GM21717 (cell line): Measurements from ENCODE around the gene ROBO2.
"Not testable (repeated sequence)": the region's sequence is repeated elsewhere in the genome, so short reads cannot be mapped to it uniquely, and the experiment has no call there.

Source experiments
- ATAC-seq: cut with Tn5 transposase; IDR thresholded peaks from one replicate; pipeline ENCODE4 v1.9.1; 2021; ENCODE audit warnings: mild to moderate bottlenecking, moderate library complexity; ENCODE audit not compliant: unreplicated experiment

ROBO2 gene

DNA sequence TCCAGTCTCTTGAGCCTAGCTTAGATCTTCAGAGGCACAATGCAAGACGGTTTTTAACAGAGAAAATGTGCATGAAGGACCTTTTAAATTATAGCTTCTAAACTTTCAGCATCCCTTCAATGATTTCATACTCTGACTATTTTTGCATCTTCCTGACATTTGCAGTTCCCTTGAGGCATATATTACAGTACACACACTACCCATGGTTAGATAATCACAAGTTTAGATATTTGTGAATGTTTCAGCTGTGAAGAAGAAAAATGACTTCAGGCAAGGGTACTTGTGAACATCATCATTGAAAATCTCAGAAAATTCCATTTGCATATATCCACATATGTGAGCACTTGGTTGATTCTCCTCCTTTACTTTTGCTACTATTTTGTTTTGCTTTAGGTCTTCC is 341.5 kb downstream of the ROBO2 start:
- ATAC-seq, result no peak

DNA sequence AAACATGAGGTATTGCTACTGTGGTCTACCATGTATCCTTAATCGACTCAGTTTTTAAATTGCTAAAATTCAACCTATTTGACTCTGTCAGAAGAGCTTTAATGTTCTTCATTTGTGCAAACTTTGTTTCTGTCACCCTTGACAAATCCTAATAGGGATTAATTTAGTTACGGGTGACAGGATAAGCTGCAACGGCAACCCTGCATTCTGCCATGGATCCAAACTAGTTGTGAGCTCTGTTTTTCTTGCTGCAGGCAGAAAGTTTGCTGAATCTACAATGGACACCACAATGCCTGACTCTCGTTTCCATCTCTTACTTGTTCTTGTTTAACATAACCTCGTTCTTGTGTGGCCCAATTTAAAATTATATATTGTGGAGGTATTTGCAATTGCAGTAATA is 352.3 kb downstream of the ROBO2 start:
- no peak for ATAC-seq

DNA sequence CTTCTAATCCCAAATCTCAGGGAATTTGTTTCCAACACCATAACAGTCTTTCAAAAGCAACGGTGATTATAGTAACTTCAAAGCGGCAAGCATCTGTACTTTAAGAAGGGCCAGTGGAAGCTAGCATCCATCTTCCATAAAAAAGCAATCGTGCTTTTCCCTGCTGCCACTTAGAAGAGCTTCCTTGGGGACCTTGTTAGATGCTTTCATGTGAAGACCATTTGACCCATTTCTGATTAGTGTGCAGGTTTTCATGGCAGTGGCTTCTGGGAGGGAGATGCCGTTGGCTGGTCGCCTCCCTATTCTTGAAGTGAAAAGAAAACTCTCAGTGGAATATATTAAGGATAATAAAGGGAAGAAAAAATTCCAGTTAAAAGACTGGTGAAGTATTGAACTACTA is 354.1 kb downstream of the ROBO2 start:
- ATAC-seq, result no peak

DNA sequence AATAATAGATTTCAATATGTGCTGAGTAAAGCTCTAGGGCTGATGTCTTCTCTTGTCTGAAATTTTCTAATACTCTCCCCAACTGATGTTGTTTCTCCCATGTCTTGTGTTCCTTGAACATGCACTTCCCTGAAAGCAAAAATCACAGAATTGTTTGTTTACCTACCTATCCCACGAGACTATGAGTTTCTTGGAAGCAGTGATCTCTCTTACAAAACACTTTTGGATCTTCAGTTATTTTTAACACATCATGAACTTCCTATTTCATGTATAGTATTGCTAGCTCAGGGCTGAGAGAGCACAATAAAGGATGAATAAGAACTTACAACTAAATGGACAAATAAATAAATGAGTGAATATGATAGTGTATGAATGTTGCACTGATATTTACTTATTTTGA is 365.0 kb downstream of the ROBO2 start:
- no peak for ATAC-seq

DNA sequence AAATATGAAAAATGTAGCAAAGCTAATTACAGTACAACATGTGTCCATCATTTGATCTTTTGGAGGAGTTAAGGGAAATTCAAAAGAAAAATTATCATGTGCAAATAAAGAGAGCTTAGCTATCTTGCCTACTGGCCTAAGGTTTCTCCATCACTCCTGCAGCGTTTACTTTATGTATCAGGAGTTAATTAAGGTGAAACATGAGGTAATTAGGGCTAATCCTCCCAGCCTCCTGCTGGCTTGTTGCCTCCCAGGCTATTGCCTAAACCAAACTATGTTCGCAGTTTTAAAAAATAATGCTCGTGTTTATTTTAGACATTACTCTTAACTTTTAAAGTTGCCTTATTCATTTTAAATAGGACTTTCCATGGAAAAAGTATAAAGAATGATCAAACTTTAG is 367.5 kb downstream of the ROBO2 start:
- no peak for ATAC-seq

DNA sequence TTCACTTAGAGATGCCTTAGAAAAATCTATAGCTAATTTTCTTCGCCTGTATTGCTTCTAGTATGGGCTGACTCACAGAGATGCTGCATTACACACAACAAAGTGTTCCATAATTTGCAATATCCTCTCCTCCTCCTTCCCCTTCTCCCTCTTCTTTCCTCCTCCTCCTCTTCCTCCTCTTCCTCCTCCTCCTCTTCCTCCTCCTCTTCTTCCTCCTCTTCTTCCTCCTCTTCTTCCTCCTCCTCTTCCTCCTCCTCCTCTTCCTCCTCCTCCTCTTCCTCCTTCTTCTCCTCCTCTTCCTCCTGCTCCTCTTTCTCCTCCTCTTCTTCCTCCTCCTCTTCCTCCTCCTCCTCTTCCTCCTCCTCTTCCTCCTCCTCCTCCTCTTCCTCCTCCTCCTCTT is 370.4 kb downstream of the ROBO2 start:
- not testable (repeated sequence) for ATAC-seq

DNA sequence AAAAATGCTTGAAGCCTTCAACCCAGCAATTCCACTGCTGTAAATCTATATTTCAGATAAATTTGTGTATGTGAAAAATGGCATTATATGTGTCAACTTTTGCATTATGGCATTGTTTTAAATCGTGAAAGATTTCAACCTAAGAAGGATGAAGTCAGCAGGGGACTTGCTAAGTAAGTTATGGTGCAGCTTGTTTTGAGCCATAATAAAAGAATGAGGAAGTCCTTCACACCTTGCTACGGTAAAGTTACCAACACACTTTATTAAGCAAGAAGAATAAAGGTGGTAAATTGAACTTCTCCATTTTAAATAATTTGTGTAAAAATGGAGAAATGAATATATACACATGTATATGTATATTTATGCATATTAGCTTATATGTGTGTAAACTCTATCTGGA is 371.4 kb downstream of the ROBO2 start:
- ATAC-seq, result no peak

DNA sequence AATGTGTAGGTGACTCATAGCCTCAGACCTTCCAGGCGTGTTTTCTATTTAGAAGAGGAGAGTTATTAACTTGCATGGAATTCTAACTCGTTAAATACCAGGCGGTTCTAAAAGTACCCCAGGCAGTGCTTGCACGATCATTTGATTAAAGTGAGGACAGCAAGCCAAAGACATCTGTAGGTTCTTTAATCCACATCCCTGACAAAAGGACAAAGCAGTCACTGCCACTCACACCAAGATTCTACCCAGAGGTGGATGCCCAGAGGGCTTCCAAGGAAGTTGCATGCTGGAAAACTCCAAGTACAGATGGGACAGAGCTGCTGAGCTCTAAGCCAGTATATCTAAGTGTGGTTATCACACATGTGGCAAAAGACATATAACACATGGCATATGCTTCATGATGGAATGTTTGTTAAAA is 372.1 kb downstream of the ROBO2 start:
- no peak for ATAC-seq

DNA sequence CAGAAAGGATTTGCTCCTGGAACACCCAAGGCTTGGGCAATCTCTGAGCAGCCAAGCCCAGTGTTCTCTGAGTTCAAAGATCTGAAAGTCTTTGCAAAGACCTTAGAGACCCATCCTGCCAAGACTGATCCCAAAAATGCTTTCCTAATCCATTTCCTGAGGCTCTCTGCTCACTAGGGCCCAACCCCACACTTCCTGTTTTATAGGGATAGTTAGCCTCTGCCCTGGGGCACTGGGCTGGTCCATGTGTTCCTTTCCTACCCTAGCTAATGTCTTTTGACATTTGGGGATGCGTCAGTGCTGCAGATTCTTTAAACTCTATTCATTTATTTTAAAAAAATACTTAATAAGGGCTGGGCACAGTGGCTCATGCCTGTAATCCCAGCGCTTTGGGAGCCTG is 372.7 kb downstream of the ROBO2 start:
- no peak for ATAC-seq

DNA sequence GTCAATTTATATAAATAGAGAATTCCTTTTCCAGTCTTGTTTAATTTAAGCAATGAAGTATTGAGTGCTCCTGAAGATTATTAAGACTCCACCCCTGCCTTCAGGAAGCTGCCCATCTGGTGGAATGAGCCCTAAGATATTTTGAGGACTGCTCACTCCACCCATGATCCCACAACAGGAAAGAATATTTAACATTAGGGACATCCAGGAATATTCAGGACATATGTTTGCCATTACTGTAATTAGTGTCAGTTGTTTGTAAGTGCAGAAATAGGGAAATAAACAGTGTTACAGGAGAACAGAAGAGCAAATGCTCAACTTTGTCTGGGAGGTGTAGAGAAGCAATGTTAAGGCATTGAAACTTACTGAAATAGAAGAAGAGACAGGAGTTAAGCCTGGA is 375.0 kb downstream of the ROBO2 start:
- no peak for ATAC-seq

DNA sequence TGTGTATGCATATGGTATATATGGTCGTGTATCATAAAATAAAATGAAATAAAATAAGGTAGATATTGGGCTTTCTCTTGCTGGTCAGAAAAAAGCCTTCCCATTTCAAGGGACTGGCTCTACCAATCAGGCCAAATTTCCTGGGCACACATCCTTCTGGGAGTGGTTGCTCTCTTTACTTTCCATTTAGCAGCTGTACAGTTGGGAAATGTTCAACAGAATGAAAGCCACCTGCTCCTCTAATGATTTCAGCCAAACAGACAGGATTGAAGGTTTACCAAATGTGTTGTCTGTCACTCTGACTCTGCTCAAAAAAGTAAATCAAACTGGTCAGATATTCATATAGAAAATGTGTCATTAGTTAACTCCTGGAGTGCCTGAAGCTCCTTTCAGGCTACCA is 380.4 kb downstream of the ROBO2 start:
- ATAC-seq, result no peak

DNA sequence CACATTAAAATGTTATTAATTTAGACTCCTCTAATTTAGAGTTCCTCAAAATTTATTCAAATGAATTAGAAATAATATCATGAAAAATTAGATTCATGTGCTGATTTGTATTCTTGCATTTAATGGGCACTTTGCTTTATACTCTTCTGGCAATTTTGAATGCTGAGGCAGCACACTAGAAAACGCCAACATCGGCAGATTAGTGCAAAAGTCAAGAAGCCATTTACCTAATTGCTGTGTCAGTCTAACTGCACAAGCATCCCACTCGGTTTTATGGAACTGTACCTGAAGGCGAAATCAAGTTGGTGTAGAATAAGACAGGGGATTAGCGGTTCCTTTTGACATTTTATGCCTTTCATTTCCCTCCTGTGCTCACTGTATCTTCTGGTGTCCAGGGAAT is 382.0 kb downstream of the ROBO2 start:
- ATAC-seq, result no peak

DNA sequence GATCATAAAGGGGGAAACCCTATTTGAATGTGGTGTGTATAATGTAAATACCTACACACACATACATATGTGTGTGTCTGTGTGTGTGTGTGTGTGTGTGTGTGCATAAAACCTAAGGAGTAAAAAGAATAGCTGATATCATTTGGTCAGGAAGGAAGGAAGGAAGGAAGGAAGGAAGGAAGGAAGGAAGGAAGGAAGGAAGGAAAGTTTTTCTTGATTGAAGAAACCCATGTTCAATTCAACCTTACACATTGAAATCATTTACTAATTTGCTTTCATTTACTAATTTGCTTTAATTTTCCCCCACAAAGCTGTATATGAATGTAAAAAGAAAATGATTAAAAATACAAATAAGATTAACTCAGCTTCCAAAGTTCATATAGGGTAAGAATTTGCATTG is 386.6 kb downstream of the ROBO2 start:
- ATAC-seq, result no peak

DNA sequence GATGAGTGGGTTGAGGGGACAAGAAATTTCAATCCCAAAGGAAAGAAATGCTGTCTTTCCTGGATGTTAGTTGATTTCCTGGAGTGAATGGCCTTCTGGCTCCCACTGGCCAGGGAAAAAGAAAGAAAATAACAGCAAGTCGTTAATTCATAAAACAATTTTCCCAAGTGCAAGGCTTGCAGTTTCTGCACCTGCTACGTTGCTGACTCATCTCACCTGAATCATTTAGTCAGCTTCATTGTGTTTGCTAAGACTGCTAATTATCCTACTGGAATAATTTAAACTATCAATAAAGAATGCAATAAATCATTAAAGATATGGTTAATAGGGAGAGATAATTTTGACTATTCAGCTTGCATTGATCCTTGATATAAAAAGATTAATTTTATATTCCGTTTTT is 387.6 kb downstream of the ROBO2 start:
- no peak for ATAC-seq

DNA sequence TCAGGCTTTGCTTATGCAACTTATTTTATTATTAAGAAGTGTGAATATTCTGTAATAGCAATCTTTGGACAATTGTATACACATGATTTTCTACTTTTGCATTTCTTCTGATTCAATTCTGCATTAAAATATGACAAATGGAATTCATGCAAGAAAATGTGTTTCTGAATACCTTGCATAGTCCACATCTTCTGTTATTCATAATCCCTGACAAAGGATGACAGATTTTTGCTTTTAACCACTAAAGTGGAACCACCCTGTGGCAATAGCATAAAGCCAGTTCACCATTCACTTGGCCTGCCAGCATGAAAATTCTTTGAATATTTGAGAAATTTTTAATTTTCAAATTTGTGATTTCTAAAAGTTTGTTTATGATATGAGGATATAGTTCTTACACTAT is 397.0 kb downstream of the ROBO2 start:
- ATAC-seq, result no peak

DNA sequence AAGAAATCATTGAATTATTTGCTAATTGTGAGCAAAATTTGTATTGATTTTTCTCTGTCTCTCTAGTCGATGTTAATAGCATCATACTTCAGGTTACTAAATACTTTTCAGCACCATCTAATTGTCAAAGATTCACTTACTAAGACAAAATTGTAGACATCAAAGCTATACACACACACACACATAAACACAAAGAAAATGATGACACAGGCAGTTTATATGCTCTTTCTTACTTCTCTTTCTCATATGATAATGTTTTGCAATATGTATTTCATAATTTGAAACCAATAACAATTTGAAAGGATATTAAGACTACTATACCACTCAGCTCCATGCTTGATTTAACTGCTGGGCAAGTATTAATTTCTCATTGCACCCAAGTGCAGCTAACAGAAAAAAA is 406.2 kb downstream of the ROBO2 start:
- no peak for ATAC-seq

DNA sequence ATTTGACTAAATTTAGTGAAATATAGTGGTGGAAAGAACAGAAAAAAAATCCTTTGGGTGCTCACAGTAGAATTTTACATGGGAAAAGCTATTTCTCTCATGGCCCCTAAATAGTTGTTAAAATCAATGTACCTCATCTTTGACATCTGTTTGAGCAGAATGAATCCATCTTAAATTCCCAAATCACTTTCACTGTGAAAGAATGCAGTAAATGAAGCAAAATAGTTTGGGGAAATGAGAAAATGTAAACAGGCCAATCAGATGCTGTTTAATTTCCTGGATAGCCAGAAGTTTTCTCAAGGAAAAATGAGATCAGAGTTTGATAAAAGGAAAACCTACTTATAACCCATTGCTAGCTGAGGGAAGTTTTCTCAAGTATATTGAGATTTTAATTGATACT is 406.9 kb downstream of the ROBO2 start:
- ATAC-seq, result no peak

DNA sequence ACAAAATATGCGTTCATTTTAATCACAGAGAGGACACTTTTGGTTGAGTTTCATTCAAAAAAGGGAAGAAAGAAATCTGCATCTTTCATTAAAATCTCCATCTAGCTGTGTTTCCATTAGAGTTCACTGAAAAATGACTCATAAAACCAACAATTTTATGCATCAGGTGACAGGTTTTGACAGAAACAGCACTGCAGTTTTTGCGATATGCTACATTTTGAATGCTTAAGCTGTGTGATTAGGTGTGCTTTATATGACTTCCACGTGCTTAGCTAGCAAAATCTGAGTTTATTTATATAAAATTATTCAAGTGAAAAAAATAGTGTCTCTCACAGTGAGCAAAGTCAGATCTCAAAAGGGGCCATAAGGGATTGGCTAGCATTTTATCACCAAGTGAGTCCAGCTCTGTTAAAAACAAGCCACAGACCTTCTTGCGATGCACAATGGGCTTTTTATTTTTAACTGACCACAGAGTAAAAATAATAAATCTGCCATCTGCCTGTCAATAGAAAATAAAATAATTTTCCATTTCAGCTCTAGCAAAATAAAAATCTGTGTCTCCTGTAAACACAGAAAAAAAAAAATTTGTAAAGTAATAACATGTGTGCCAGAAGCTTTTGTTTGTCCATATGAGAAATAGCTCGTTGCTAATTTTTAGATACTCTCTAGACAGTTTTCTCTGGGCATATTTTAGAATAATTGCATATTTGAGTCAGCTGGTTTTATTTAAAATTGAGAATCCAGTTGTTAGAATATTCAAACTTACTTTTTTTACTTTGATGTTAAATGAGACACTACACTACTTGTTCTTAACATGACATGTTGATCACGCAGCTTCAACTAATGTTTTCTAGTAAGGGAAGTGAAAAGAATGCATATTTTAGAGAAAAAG is 409.8 kb downstream of the ROBO2 start:
- ATAC-seq, result no peak

DNA sequence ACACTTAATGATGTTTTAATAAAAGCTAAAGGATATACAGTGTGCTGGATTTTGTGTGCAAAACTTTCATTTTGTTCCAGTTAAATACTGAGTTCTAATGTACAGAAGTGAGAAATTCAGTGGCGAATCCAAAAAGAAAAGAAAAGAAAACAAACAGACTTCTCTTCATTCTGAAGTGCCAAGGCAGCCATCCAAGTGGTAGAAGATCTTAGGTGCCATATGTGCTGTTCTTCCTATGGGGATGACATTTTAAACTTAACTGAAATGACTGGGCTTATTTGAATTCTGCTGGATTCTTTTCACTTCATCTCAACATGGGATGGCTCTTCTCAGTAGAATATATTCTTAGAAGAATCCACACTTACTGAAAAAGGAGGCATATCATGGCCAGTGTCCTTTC is 416.5 kb downstream of the ROBO2 start:
- no peak for ATAC-seq

DNA sequence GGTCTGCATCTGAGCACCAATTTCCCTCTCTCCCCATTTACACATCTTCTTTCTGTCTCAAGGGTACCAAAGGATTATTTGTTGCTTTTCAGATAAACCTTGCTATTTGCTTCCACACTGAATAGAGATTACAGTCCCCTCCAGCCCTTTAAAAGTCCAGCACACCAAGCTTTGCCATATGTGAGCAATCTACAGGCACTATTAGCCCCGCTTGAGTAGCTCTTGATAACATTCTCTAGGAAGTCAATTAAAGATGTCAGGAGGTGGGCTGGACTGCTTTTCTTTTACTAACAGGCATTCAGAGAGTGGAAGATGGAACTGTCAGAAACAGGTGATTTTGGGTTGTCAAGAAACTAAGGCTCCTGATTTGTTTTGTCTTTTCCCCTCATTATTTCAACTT is 417.0 kb downstream of the ROBO2 start:
- no peak for ATAC-seq

DNA sequence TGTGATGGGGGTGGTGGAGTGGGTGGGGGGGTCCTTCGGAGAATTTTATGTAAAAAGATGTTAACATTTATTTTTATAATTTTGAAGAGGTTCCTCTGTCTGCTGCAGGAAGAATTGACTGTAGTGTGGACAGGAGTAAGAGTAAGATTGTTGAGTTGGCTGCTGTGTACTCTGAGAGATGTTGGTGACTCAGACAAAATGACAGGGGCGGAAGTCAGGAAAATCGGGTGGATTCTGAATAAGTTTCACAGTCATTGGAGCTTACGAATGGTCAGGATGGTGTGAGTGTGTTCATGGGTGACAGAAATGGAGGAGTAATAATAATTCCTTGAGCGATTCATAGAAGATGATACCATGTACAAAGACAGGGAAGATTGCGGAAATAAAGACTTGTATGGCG is 420.0 kb downstream of the ROBO2 start:
- no peak for ATAC-seq

DNA sequence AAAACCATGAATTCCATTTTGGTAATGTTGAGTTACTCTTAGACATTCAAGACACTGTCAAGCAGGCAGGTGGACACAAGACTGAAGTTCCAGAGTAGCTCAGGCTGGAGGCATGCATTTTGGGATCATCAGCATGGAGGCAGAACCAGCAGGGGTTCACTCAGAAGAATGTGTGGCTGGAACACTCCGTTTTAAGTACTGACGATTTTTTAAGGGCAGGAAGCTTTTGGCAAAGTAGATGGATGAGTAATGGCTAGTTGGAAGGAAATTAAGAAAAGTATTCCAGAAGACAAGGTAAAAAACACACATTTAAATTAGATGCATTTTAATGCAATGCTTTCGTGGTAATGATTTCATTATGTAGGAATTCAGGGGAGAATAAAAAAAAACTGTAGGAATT is 420.4 kb downstream of the ROBO2 start:
- no peak for ATAC-seq

DNA sequence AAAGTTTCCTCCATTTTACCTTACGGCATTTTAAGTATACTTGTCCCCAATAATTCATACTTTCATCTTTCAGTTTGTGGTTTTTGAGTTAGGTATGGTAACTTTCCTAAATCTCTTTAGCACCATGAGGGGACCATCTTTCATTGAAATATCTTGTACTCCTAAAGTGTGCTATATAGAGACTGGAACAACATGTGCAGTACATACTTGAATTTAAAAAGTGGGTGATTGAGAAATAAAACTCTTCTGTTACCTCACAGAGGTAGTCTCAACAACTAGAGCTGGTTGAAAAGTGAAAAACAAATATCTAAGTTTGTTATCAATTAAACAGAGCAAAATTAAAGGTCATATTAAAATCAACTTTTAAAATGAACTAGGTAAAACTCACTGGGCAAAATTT is 423.1 kb downstream of the ROBO2 start:
- no peak for ATAC-seq
